ENCODE measurements around the gene GSG1L.

Gene GSG1L

GRCh38 chr16:28090646-28091377, 27.3 kb upstream of the GSG1L start:
- no peak for DNase-seq

- no peak for DNase-seq
Measured at GRCh38 chr16:28089992-28090365, 26.5 kb upstream of the GSG1L start.

GRCh38 chr16:28089205-28089991, 25.9 kb upstream of the GSG1L start:
- no peak for DNase-seq

- DNase-seq: no peak
Measured at GRCh38 chr16:28087675-28088300, 24.3 kb upstream of the GSG1L start.

GRCh38 chr16:28087140-28087660, 23.7 kb upstream of the GSG1L start:
- DNase-seq: no peak

- no peak for DNase-seq
Measured at GRCh38 chr16:28086186-28087139, 22.9 kb upstream of the GSG1L start.

GRCh38 chr16:28085389-28086171, 22.1 kb upstream of the GSG1L start:
- DNase-seq: no peak

- no peak for DNase-seq
Measured at GRCh38 chr16:28084209-28084608, 20.7 kb upstream of the GSG1L start.

- no peak for DNase-seq
Measured at GRCh38 chr16:28082624-28083023, 19.1 kb upstream of the GSG1L start.

GRCh38 chr16:28081391-28081968, 18.0 kb upstream of the GSG1L start:
- DNase-seq: no peak

GRCh38 chr16:28078261-28078660, 14.7 kb upstream of the GSG1L start:
- DNase-seq: no peak

- no peak for DNase-seq
Measured at GRCh38 chr16:28073836-28074235, 10.3 kb upstream of the GSG1L start.

- DNase-seq: no peak
Measured at GRCh38 chr16:28072087-28072486, 8.6 kb upstream of the GSG1L start.

GRCh38 chr16:28069971-28070794, 6.7 kb upstream of the GSG1L start:
- DNase-seq: no peak

GRCh38 chr16:28068976-28069375, 5.5 kb upstream of the GSG1L start:
- DNase-seq: no peak

GRCh38 chr16:28067604-28068379, 4.3 kb upstream of the GSG1L start:
- no peak for DNase-seq

GRCh38 chr16:28064706-28065249, 1.3 kb upstream of the GSG1L start:
- no peak for DNase-seq

GRCh38 chr16:28064150-28064549, 636 bp upstream of the GSG1L start:
- no peak for DNase-seq

- DNase-seq: no peak
Measured at GRCh38 chr16:28062847-28063521, 530 bp downstream of the GSG1L start.
